GM12872 (cell line): ENCODE data around the gene APOA4.

Experiments
- TF ChIP-seq, protein P1 (sequence below): IDR thresholded peaks from 3 replicates; pipeline ENCODE4 v1.5.1; 2011; ENCODE audit warnings: low read depth, mild to moderate bottlenecking, low read length, moderate library complexity; ENCODE audit not compliant: insufficient read depth

The APOA4 gene

GRCh38 chr11:116833816-116834534 lies 10.9 kb upstream of the APOA4 start:
- TF ChIP-seq, protein P1, sequence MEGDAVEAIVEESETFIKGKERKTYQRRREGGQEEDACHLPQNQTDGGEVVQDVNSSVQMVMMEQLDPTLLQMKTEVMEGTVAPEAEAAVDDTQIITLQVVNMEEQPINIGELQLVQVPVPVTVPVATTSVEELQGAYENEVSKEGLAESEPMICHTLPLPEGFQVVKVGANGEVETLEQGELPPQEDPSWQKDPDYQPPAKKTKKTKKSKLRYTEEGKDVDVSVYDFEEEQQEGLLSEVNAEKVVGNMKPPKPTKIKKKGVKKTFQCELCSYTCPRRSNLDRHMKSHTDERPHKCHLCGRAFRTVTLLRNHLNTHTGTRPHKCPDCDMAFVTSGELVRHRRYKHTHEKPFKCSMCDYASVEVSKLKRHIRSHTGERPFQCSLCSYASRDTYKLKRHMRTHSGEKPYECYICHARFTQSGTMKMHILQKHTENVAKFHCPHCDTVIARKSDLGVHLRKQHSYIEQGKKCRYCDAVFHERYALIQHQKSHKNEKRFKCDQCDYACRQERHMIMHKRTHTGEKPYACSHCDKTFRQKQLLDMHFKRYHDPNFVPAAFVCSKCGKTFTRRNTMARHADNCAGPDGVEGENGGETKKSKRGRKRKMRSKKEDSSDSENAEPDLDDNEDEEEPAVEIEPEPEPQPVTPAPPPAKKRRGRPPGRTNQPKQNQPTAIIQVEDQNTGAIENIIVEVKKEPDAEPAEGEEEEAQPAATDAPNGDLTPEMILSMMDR: no peak

DNA sequence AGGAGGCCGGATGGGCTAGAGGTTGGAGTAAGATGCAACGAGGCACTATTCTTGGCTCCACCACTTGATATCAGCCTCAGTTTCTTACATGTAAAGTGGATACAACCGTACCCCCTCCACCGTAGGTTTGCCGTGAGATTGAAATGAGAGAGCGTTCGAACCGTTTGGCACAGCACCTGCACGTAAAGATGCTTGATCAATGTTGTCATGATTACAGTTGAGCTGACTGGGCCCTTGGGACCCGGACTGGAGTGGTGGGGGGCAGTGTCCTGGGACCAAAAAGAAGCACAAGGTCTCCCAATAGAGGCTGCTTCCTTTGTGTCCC lies 10.3 kb upstream of the APOA4 start:
- TF ChIP-seq, protein P1: no peak

DNA sequence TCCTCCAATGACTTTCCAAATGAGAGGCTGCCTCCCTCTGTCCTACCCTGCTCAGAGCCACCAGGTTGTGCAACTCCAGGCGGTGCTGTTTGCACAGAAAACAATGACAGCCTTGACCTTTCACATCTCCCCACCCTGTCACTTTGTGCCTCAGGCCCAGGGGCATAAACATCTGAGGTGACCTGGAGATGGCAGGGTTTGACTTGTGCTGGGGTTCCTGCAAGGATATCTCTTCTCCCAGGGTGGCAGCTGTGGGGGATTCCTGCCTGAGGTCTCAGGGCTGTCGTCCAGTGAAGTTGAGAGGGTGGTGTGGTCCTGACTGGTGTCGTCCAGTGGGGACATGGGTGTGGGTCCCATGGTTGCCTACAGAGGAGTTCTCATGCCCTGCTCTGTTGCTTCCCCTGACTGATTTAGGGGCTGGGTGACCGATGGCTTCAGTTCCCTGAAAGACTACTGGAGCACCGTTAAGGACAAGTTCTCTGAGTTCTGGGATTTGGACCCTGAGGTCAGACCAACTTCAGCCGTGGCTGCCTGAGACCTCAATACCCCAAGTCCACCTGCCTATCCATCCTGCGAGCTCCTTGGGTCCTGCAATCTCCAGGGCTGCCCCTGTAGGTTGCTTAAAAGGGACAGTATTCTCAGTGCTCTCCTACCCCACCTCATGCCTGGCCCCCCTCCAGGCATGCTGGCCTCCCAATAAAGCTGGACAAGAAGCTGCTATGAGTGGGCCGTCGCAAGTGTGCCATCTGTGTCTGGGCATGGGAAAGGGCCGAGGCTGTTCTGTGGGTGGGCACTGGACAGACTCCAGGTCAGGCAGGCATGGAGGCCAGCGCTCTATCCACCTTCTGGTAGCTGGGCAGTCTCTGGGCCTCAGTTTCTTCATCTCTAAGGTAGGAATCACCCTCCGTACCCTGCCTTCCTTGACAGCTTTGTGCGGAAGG lies 9.5 kb upstream of the APOA4 start:
- TF ChIP-seq, protein P1: 0 out of 3 replicates have a peak, but pooled peaks have one; percentile 4

GRCh38 chr11:116831790-116832349 lies 8.8 kb upstream of the APOA4 start:
- TF ChIP-seq, protein P1: no peak

GRCh38 chr11:116830184-116830912 lies 7.2 kb upstream of the APOA4 start:
- TF ChIP-seq, protein P1: no peak

GRCh38 chr11:116829525-116830183 lies 6.5 kb upstream of the APOA4 start, which contains the start of gene APOC3:
TSS of gene APOC3 (plus strand) at chr11:116829907. CDS start at chr11:116830583, 676 bp downstream.
- TF ChIP-seq, protein P1: no peak
